GM18909 (cell line): ENCODE data around the gene IL1RAP.
A peak's percentile ranks its signal among the peaks of the same experiment; 100 is the strongest.

ENCODE experiments used
- ATAC-seq: cut with Tn5 transposase; IDR thresholded peaks from one replicate; pipeline ENCODE4 v1.9.1; 2021; ENCODE audit warnings: mild to moderate bottlenecking; ENCODE audit not compliant: unreplicated experiment, poor library complexity

Gene IL1RAP

DNA sequence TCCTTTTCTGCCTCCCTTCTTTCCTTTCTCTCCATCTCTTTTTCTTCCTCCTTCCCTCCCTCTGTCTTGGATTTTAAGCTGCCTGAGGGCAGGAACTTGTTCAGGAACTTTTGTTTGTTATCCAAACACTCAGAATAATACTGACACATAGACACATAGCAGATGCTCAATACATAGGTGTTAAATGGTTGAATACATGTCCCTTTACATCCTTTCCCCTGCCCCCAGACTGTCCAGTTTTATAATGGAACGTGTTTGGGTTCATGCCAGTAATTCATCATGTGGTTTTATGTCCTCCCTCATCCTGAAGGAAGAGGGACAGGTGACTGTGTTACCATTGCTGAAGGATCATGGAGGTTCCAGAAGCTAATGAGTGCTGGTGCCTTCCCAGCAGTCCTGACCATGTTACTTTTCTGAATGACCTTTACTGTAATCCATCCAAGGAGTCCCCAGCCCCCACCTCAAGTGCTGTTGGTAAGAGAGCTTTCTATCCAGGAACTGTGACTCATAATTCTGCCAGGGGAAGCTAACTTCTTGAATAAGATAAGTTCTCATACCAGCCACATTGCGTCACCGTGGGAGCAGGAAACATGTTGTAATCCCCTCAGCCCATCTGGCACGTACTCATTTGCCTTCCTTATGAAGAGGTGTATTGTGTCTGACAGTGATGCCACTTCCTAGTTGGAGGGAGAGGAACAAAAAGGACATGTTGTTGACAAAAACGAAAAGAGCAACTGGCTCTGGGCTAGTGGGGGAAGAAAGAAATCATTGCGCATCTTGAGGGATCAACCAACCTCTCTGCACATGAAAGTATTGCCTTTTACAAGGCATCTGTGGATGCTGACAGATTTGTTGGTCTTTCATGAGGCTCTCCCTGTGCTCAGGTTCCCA, 52.4 kb downstream of the IL1RAP start:
- ATAC-seq = peak; percentile 68

DNA sequence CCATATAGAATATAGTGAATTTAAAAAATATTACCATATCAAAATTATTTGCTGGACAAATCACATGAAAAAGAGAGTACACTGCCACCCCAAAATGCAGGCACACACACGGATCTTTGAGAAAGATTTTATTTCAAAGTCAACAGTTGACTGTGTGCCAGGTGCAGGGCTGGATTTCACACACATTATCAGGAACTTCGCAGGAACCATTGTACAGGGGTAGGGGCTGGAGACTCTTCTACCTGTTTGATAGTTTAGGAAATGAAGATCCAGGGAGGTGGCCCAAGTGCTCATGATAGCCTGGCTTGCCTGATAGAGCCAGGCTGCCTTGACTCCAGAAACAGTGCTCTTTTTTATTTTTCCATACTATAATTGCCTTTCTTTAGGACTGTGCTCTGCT, 54.2 kb downstream of the IL1RAP start:
- ATAC-seq = no peak

DNA sequence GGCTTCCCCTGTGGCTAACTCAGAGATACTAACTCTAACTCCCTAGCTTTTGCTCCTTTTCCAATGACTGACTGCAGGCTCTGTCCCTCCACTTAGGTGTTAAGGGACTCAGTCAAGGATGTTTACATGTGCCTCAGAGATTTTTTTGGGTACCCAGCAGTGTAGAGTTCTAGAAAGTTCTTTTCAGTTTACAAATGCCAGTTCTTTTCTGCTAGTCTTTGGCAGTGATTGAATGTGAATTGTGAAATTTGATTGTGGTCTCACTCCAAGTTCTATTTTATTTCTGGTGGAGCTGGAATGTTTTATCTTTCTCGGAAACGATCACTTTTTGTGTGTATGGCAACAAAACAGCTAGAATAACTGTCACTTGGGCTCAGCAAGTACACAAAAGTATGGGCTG, 60.6 kb downstream of the IL1RAP start:
- no peak for ATAC-seq

DNA sequence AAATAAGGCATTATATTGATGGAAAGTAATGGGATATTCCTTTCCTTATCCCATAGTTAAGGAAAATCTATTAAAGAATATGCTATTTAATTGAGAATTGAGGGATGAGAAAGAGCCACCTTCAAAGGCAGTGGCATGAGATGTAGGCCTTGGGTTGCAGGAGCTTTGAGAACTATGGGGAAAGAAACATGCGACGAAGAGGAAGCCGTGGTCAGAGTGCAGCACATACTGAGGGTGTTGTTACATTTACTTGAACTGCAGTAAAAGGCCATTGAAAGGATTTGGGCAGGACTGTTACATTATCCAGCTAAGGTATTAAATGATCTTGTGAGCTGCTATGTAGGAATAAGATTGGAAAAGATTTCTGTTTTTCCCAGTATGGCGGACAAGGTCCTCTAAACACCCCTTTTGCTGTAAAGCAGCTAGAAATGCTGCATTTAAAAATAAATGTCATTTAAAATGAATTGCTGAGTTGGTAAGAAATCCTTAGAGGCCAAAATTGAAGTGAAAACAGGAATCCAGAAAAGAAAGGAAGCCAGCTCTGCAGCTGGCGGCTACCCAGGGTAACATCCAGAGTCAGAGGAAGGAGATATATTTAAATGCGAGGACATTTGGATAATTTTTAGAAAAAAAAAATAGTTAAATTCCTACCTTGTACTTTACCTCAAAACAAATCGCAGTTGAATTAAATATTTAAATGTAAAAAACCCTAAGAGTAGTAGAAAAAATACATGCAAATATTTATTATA, 61.7 kb downstream of the IL1RAP start:
- ATAC-seq = no peak

DNA sequence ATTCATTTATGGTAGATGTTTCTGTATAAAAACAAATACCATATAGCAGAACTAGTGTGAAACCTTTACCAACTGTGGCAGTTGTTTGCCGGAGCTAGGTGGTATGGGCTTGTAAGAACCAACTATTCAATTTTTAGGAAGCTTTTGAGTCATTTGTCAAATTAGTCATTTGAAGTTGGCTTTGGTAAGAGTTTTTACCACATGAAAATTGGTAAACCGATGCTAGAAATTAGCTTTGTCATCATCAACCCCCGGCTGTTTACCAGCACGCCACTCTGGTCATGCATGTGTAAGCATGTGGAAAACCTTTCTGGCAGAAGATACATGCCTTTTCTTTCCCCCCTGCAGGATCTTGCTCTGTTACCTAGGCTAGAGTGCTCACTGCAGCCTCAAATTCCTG, 63.3 kb downstream of the IL1RAP start:
- no peak for ATAC-seq

DNA sequence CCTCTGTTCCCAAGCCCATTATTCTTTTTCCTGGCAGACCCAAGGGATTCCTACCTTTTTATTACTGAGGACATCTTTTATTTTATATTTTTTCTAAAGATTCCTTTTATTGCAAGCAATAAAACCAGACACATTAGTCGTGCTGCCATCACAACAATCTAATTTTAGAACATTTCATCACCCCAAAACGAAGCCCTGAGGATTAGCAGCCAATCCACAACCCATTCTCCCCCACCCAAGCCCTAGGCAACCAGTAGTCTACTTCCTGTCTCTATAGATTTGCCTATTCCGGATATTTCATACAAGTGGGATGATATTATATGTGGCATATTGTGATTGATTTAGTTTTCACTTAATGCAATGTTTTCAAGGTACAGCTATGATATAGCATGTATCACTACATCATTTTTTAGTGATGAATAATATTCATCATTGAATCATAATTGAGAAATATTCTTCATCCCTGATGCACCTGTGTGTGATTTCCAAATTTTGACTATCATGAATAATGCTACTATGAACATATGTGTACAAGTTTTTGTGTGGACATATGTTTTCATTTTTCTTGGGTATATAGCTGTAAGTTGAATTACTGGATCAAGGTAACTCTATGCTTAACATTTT, 65.7 kb downstream of the IL1RAP start:
- no peak for ATAC-seq

DNA sequence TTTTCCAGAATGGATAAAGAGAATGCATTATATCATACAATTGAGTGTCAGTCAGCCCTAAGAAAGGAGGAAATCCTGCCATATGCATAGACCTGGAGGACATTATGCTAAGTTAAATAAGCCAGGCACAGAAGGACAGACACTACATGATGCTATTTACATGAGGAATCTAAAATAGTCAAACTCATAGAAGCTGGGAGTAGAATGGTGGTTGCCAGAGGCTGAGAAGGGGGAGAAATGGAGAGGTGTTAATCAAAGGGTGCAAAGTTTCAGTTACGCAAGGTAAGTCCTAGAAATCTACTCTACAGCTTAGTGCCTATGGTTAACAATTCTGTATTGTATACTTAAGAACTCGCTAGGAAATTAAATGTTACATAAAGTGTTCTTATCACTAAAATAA, 66.5 kb downstream of the IL1RAP start:
- no peak for ATAC-seq

DNA sequence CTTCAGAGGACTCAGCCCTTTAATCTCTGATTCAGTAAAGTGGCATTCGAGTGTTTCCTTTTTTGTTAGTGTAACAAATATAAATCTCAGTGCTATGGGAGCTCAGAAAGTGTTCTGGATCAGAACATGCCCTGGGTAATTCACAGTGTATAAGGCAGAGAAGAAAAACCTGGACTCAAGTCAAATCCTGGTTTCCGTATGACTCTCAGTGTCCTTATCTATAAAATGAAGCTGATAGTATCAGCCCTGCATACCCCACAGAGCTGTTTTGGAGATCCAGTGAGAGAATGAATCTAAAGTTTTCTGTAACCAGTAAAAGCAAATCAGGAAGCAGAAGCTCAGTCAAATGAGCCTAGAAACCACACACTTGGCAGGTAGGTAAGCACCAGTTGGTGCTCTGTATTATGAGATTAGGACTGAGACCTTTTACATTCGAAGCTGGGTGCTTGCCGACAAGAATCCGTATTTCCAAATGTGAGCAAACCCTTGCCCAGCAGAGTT, 67.2 kb downstream of the IL1RAP start:
- ATAC-seq = peak; percentile 41

DNA sequence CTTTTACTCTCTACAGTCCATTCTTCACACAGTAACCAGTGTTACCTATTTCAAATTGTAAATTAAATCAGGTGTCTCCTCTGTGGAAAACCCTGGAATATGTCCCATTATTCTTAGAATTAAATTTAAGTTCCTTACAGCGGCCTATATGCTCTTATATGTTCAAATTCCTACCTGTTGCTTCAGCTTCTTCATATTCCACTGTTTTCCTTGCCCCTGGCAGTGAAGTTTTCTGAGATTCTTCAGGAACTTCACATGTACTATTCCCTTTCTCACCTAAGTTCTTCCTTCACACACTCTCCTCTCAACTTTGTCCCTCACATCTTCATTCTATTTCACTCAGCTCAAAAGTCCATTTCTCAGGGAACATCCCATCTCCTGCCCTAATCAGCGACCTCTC, 68.8 kb downstream of the IL1RAP start:
- ATAC-seq = no peak

DNA sequence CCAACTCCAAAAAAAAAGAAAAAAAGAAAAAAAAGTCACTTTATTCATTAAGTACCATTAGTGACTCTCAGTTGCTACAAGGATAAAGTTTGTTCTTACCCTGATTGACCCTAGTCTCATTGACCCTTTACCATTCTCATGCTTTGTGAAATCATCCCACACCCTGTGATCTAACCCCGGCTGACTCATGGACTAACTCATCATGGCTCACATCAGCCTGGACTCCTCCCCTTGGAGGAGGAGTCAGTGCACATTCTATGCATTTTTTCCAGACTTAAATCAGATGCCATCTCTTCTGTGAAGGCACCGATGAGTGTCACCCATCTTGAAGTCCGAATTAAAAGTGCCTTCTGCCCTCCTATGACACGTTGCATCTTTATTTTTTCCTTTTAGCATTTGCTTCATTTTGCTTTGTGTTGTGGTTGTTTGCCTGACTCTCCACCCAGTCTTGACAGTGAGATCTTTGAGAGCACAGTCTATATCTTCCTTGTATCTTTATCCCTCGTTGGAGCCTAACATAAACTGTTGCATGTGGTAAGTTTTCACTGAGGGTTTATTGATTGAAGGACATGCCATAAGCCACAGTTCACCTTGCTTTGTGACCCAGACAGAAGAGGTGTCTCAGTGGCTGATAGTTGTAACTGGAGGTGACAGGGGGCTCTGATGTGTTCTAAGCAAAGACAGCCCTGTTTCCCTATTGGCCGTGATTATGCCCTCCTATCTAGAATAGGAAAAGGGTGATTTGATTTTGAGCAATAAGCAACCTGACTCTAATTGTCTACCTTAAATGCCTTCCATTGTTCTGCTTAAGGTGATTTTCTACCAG, 72.1 kb downstream of the IL1RAP start:
- peak; percentile 16 for ATAC-seq

DNA sequence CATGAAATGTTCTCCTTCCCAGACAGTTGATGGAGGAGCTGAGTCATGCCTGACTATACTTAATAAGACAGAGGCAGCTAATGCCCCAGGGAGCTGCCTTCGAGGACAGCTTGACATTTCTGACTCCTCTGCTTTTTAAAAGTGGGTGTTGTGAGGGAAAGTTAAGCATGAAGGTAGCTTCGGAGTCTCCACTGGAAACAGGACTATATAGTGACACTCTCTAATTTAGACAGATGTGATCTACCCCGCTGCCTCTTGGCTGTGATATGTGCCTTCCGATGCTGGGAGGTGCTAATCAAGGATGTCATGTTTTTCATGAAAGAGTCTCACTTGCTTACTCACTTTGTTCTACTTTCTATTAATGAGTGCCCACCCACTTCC, 72.7 kb downstream of the IL1RAP start:
- peak; percentile 95 for ATAC-seq

DNA sequence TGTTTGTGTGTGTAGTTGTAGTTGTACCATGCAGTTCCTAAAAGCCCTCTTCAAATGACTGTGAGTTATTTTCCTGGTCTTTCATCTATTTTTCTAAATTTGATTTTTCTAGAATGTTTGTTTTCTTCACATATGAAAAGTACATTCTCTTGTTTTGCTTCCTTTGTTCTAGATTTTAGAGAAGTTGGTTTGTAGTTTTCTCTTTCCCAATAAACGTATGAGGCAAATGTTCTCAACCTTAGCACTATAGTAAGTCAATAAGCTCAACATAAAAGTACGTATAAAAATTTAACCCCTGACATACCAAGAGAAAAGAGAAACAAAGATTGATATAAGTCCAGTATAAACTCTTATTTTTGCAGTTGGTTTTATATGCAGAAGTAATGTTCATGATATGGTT, 74.7 kb downstream of the IL1RAP start:
- ATAC-seq = no peak

DNA sequence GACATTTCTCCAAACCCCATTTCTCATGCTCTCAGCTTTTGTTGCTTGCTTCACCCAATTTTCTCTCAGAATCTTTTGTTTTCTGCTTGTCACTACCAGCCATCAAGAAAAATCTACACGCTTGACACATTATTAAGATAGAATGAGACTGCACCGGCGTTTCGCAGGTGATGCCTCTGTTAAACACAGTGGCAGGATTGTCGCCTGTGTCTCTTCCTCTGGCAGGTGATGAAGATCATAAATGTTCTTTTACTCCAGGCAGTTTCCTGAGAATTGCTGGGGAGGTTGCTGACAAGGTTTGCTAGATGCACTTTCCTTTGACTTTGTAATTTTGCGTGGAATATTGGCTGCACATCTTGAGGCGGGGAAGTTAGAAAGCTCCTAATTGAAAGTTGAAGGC, 75.4 kb downstream of the IL1RAP start:
- ATAC-seq = no peak

DNA sequence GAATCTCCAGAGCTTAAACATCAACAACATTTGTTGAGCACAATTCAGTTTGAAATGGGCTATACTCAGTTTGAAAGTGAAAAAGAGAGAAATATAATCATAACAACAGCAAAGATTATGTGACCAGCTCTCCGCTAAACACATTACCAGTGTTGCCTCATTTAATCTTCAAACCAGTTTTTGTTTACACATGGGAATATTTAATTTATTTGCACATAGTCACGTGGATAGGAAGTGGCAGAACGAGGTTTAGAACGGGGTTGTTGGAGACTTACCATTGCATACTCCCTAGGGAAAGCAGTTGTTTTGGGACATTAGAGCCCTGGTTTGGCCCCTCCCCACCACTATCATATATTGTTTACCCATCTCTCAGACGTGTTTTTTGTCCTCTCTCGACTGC, 77.2 kb downstream of the IL1RAP start:
- ATAC-seq = no peak

DNA sequence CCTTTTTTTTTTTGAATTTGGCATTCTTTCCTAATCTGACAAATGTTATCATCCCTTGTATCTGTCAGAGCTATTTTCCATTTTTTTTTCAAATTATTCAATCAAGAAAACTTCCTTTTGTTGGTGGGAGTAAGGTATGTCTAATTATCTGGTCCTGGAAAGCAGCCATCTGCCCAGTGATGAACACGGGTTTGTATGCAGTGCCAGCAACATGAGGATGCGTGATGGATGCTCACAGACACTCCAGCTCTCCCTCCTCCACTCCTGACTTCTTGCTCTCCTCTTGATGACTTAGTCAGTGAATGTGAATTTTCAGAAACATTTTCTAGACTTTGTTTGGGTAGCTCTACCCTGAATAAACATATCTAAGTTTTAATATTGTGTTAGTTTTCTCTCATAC, 79.2 kb downstream of the IL1RAP start:
- ATAC-seq = no peak

DNA sequence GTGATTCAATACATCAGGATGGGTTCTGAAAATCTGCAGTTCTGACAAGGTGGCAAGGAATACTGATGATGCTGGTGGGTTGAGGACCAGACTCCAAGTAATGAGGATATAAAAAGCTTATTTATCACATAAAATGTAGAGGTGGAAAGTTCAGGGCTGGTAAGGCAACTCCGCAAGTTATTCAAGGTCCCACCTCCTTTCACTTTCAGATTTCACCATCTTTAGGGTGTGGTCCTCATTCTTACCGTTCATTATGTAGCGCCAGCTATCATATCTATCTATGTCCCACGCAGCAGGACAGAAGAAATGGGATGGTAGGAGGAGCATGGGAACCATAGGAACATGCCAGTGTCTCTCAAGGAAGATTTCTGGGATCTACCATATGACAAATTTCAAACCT, 80.3 kb downstream of the IL1RAP start:
- no peak for ATAC-seq

DNA sequence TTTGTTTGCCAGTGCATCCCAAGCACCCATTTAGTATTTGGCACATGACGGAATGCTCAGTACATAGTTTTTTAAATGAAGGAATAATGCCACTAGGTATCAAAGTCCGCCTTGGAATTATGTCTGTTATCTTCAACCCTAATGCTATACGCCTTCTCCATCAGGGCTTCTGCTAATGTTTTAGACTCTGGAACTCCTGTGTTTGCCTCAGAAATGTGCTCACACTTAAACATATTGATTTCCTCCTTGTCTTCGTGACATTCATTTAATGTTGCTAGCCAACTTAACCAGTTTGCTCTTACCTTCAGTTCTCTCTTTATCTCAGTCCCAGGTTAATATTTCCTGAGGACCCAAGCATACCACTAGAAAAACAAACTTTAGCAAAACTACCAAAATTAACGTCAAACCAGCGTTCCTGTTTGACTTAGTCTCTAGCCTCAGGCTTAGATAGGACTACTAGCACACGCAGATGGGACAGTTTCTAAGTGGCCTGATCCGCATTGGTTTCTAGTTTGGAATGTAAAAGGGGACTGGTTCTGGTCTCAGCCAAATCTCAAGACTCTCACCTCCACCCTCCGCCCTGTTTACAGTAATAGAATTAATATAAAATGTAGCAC, 81.4 kb downstream of the IL1RAP start:
- no peak for ATAC-seq

DNA sequence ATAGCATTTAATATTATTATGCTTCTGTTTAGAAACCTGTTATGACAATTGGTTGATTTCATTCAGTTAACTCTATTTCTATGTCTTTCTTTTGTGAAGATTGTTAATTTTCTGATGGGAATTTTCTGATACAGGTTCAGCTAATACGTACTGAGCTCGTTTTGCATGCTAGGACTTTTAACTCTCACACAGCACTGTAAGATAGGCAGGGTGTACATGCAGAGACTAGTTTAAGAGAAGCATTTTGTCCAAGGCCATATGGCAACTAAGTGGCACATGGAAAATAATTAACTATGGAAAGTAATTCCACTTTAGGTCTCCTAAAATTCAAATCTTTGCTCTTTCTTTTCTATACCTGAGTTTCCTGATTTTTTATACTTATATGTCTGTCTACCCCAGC, 81.9 kb downstream of the IL1RAP start:
- ATAC-seq = no peak

DNA sequence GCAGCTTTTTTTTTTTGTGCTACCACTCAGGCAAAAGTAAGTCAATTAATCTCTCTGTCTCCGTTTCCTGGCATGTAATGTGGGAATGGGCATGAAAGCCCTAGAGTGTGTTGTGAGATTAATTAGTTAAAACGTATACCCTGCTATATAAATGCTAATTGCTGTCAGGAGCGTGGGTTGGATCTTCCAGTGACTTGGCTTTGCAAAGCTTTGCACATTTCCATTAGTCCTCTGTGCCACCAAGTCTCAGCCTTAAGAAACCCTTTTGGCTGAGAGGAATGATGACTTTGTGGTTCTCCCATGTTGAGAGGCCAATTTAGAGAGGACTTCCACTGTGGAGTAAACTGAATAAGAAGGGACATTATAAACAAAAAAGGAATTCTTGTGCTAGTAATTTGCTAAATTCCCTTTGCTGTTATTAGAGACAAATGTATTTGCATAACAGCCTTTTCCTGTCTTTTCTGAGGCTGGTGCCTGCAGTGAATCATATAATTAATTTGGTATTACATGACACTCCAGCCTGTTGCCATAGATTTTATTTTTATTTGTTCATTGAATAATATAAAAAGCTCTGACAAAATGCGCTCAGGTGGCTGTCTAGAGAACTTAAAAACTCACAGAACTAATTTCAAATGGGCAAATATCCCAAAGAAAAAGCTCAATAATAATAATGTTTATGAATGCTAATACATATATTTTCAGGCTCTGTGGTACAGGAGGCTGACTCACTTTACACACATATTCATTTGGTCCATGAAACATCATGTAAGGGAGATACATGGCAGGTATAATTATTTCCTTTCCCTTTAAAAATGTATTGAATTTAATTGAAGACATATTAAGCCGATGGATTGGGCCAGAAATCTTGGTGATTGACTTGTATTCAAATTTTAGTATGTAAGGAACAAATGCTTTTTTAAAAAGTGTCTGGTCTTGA, 82.7 kb downstream of the IL1RAP start:
- ATAC-seq = no peak
